GM12878 (cell line): ENCODE results near the gene ITGAV. TPM values are rescaled to one million over a fixed set of nuclear protein-coding genes. Genes with fewer than 3 reads are reported as not detected.

Source experiments
- BCLAF1 ChIP-seq: fragments of 450-650 bp; IDR thresholded peaks from 2 replicates; pipeline ENCODE4 v1.6.1; 2017; ENCODE audit warnings: antibody characterized with exemption, mild to moderate bottlenecking, moderate library complexity
- CREB1 ChIP-seq: IDR thresholded peaks from 2 replicates; pipeline ENCODE4 v1.6.1; 2012; ENCODE audit warnings: low read depth, mild to moderate bottlenecking, inconsistent platforms
- CTCF ChIP-seq, 3 experiments: IDR thresholded peaks in 2 of 3; conservative IDR thresholded peaks in 1 of 3; 2 replicates each; pipeline ENCODE4 v1.5.1; 2011; ENCODE audit warnings: low read depth in 3 of 3, low read length in 3 of 3, mild to moderate bottlenecking in 3 of 3, control low read depth in 2 of 3, moderate library complexity in 2 of 3, inconsistent platforms in 1 of 3, mixed read lengths in 1 of 3; ENCODE audit not compliant: control insufficient read depth in 2 of 3, insufficient read depth in 1 of 3; ENCODE audit errors: extremely low read depth in 1 of 3
- PML ChIP-seq: IDR thresholded peaks from 2 replicates; pipeline ENCODE4 v1.6.1; 2012; ENCODE audit warnings: low read length, inconsistent platforms
- SIN3A ChIP-seq: IDR thresholded peaks from 2 replicates; pipeline ENCODE4 v1.6.1; 2012; ENCODE audit warnings: low read depth, low read length, improper control_type of control experiment
- ZSCAN29 ChIP-seq: fragments of 450-650 bp; IDR thresholded peaks from 2 replicates; pipeline ENCODE4 v1.6.1; 2017; ENCODE audit warnings: mild to moderate bottlenecking, moderate library complexity
- polyA plus RNA-seq, 11 experiments: library from polyadenylated mRNA; depleted of rRNA in 4 of 11; unstranded in 6 of 11; stranded (reverse) in 5 of 11; fragments of >200 nt; fragmentation: Nextera tagmentation in 4 of 11; fragmentation: Illumina TruSeq in 1 of 11; extraction: Ambion mirVana in 4 of 11; extraction: Trizol in 1 of 11; gene quantifications; 1 replicate in 1 of 11; 2 replicates in 10 of 11; pipeline versions ENCODE4 v1.2.1 to v1.2.3, GENCODE V29; 2011 to 2016; ENCODE audit warnings: inconsistent platforms in 2 of 11, missing spikeins in 2 of 11, low read depth in 1 of 11
- total RNA-seq, 4 experiments: library from RNA; depleted of rRNA in 3 of 4; stranded (reverse); fragments of >200 nt in 3 of 4; fragmentation: Illumina TruSeq in 1 of 4; extraction: Trizol in 1 of 4; gene quantifications; 2 replicates each; pipeline versions ENCODE4 v1.2.1 to v1.2.3, GENCODE V29; 2013 to 2021

The ITGAV gene
- total and polyA plus RNA-seq, 10 of the 15 experiments (the other 5 are each of a cell fraction or from before 2014, with no cell fraction given): 2.1 to 10.8 (median 6.1) TPM

GRCh38 chr2:186554429-186554828 lies 35.4 kb upstream of the ITGAV start (continued):
- TF ChIP-seq CREB1 (no peak), BCLAF1 (no peak), ZSCAN29 (no peak), SIN3A (no peak), PML (no peak), CTCF (IDR thresholded peaks at IDR 0.05 in 2 of 3, conservative IDR thresholded peaks at IDR 0.05 in 1 of 3; ENCODE audit: control insufficient read depth in 2 of 3, extremely low read depth in 1 of 3, insufficient read depth in 1 of 3, low read depth in 3 of 3, low read length in 3 of 3) (no peak)
